GM23338 (cell line): ENCODE results near the gene TMEM234. TPM values are rescaled to one million over a fixed set of nuclear protein-coding genes. Genes with fewer than 3 reads are reported as not detected.

ENCODE experiments used
- ATAC-seq: fragments of 200-7000 bp; cut with Tn5 transposase; 3 replicates; pipeline ENCODE4 v1.9.1; 2020
- DNase-seq: peaks from one replicate; pipeline ENCODE4 v3.0.0-alpha.2; 2015; ENCODE audit warnings: low spot score
- H2AFZ ChIP-seq: fragments of 200-600 bp; sonication (generic); 2 replicates; pipeline ENCODE4 v1.8.0; 2016; ENCODE audit warnings: antibody characterized with exemption, mild to moderate bottlenecking, moderate library complexity
- H3F3A ChIP-seq: fragments of 200-600 bp; sonication (generic); replicated peaks from 2 replicates; pipeline ENCODE4 v1.8.0; 2017; ENCODE audit warnings: antibody characterized with exemption, mixed run types, low read depth
- H3K27ac ChIP-seq: fragments of 200-600 bp; sonication (generic); 2 replicates; pipeline ENCODE4 v1.6.1; 2016; ENCODE audit warnings: low read depth
- H3K27me3 ChIP-seq: fragments of 200-600 bp; sonication (generic); 2 replicates; pipeline ENCODE4 v1.8.0; 2016; ENCODE audit warnings: mild to moderate bottlenecking, mixed run types, moderate library complexity; ENCODE audit not compliant: insufficient read depth
- H3K36me3 ChIP-seq: fragments of 200-600 bp; sonication (generic); 2 replicates; pipeline ENCODE4 v1.8.0; 2016; ENCODE audit warnings: mild to moderate bottlenecking; ENCODE audit not compliant: insufficient read depth
- H3K4me1 ChIP-seq: fragments of 200-600 bp; sonication (generic); 2 replicates; pipeline ENCODE4 v1.8.0; 2016; ENCODE audit warnings: mild to moderate bottlenecking, moderate library complexity; ENCODE audit not compliant: insufficient read depth
- H3K4me2 ChIP-seq: fragments of 200-600 bp; sonication (generic); 2 replicates; pipeline ENCODE4 v1.7.1; 2017; ENCODE audit warnings: mixed run types
- H3K4me3 ChIP-seq: fragments of 200-600 bp; sonication (generic); 2 replicates; pipeline ENCODE4 v1.6.1; 2016; ENCODE audit warnings: mixed run types
- H3K79me2 ChIP-seq: fragments of 200-600 bp; sonication (generic); replicated peaks from 2 replicates; pipeline ENCODE4 v1.8.0; 2017; ENCODE audit warnings: mild to moderate bottlenecking; ENCODE audit not compliant: insufficient read depth
- H3K9me2 ChIP-seq: fragments of 200-600 bp; sonication (generic); 2 replicates; pipeline ENCODE4 v1.8.0; 2017; ENCODE audit not compliant: insufficient read depth
- H4K20me1 ChIP-seq: fragments of 200-600 bp; sonication (generic); replicated peaks from 2 replicates; pipeline ENCODE4 v1.8.0; 2017; ENCODE audit warnings: mild to moderate bottlenecking; ENCODE audit not compliant: insufficient read depth
- H3K27ac Mint-ChIP-seq: 2 replicates; pipeline ENCODE4 v1.8.0; 2020; ENCODE audit warnings: inconsistent platforms, mild to moderate bottlenecking, moderate library complexity, mixed read lengths
- H3K27me3 Mint-ChIP-seq: 3 replicates; pipeline ENCODE4 v1.8.0; 2022; ENCODE audit warnings: low read depth, mild to moderate bottlenecking, moderate library complexity, mixed read lengths, inconsistent platforms; ENCODE audit not compliant: insufficient read depth, poor library complexity
- H3K36me3 Mint-ChIP-seq: 3 replicates; pipeline ENCODE4 v1.8.0; 2021; ENCODE audit warnings: low read depth, mild to moderate bottlenecking, inconsistent platforms, moderate library complexity, mixed read lengths
- H3K4me1 Mint-ChIP-seq: 3 replicates; pipeline ENCODE4 v1.8.0; 2020; ENCODE audit warnings: mild to moderate bottlenecking, inconsistent platforms, mixed read lengths
- H3K4me3 Mint-ChIP-seq: 3 replicates; pipeline ENCODE4 v1.8.0; 2021; ENCODE audit warnings: moderate library complexity, mild to moderate bottlenecking, inconsistent platforms, mixed read lengths
- H3K9me3 Mint-ChIP-seq: 3 replicates; pipeline ENCODE4 v1.8.0; 2020; ENCODE audit warnings: moderate library complexity, mild to moderate bottlenecking, inconsistent platforms, mixed read lengths
- CREB1 ChIP-seq: fragments of 250-450 bp; sonication (Bioruptor Pico); IDR thresholded peaks from 2 replicates; pipeline ENCODE4 v1.5.0; 2020; ENCODE audit warnings: low read depth, mild to moderate bottlenecking, moderate library complexity
- EZH2 ChIP-seq: fragments of 200-600 bp; sonication (generic); IDR thresholded peaks from one replicate; pipeline ENCODE4 v1.8.0; 2017; ENCODE audit warnings: antibody characterized with exemption, mild to moderate bottlenecking, low read depth; ENCODE audit not compliant: unreplicated experiment
- NANOG ChIP-seq: IDR thresholded peaks from 2 replicates; pipeline ENCODE4 v1.6.1; 2016; ENCODE audit warnings: antibody characterized with exemption, borderline replicate concordance
- POLR2AphosphoS5 ChIP-seq: IDR thresholded peaks from 2 replicates; pipeline ENCODE4 v1.6.1; 2016; ENCODE audit warnings: antibody characterized with exemption, low read depth
- ZNF114 ChIP-seq: fragments of 250-450 bp; sonication (Bioruptor Pico); IDR thresholded peaks from 2 replicates; pipeline ENCODE4 v1.5.0; 2020; ENCODE audit warnings: mild to moderate bottlenecking, moderate library complexity
- ZNF331 ChIP-seq: fragments of 250-450 bp; sonication (Bioruptor Pico); IDR thresholded peaks from 2 replicates; pipeline ENCODE4 v1.5.0; 2020; ENCODE audit warnings: low read depth, mild to moderate bottlenecking, moderate library complexity
- polyA plus RNA-seq: library from polyadenylated mRNA; unstranded; fragments of >200 nt; fragmentation: Nextera tagmentation; extraction: Ambion mirVana; gene quantifications from 2 replicates; pipeline ENCODE4 v1.2.1, GENCODE V29; 2016
- total RNA-seq: library from RNA; depleted of rRNA; stranded (reverse); fragments of >200 nt; shearing (Covaris generic); gene quantifications from 2 replicates; pipeline ENCODE4 v1.2.3, GENCODE V29; 2014
- TF ChIP-seq, protein P1 (sequence below): IDR thresholded peaks from one replicate; pipeline ENCODE4 v1.6.1; 2018; ENCODE audit warnings: antibody characterized with exemption; ENCODE audit not compliant: unreplicated experiment
- TF ChIP-seq, protein P2 (sequence below): fragments of 250-450 bp; sonication (Bioruptor Pico); IDR thresholded peaks from 2 replicates; pipeline ENCODE4 v1.5.0; 2020; ENCODE audit warnings: mild to moderate bottlenecking, moderate library complexity
- TF ChIP-seq, protein P3 (sequence below): IDR thresholded peaks from 2 replicates; pipeline ENCODE4 v1.6.1; 2016; ENCODE audit warnings: antibody characterized with exemption

Gene TMEM234
- total and polyA plus RNA-seq, 2 experiments from 2014 or later, result 4.7 to 8.2 TPM

DNA sequence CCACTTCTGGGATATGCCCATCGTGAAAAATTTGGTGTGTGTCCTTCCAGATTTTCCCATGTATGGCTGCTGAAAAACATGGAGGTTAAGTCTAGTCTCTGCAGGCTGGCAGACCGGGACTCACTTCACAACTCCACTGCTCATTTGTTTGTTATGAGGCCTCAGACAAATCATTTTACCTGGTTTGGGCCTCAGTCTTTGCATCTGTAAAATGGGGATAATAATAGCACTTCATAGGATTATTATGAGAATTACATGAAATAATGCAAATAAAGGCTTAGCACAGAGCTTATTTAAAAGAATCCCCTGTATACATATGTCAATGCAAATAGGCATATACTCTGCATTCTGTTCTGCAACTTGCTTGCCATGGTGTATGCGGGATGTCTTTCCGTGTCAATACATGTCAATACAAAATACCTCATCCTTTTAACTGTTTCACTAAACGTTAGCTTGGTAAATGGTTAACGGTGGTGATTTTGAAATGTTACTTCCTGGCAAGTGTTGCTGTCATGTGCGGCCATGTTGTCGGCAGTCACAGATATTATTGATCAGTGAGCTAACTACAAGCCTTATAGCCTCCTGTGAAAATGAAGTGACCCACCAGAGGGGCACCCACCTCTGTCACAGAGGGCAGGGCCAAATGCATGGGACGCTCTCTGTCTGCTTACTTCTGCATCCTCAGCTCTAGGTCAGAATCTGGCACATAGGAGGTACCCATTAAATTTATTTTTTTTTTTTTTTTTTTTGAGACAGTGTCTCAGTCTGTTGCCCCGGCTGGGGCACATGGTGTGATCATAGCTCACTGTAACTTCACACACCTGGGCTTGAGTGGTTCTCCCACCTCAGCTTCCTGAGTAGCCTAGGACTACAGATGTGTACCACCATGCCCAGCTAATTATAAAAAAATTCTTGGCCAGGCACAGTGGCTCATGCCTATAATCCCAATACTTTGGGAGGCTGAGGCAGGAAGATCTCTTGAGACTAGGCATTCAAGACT, 33.2 kb upstream of the TMEM234 start:
- ATAC-seq (no peak), DNase-seq (no peak)
- no peak overlapping the region for H3K4me3 Mint-ChIP-seq
- no peaks in the 10 kb centered on the region for H3K27me3 ChIP-seq
- no peak overlapping the region for H2AFZ ChIP-seq
- no peaks in the 10 kb centered on the region for H3K9me2 ChIP-seq
- H3K27ac Mint-ChIP-seq, result no peak overlapping the region
- 0 out of 2 replicates have a peak, but pooled peaks cover 5% of the 10 kb centered on the region for H3F3A ChIP-seq
- H4K20me1 ChIP-seq, result 0 out of 2 replicates have a peak, but pooled peaks cover 3% of the 10 kb centered on the region
- H3K4me1 ChIP-seq, result peaks cover 9% of the 10 kb centered on the region; the same call in 1 of the 2 replicates
- H3K27me3 Mint-ChIP-seq, result peaks cover 4% of the 10 kb centered on the region
- H3K4me2 ChIP-seq, result no peak overlapping the region
- no peak overlapping the region for H3K4me3 ChIP-seq
- no peaks in the 10 kb centered on the region for H3K79me2 ChIP-seq
- H3K9me3 Mint-ChIP-seq, result no peaks in the 10 kb centered on the region
- TF ChIP-seq NANOG (no peak), POLR2AphosphoS5 (no peak), CREB1 (CRISPR knock-in tag) (no peak), ZNF114 (CRISPR knock-in tag) (no peak), ZNF331 (CRISPR knock-in tag) (no peak), EZH2 (no peak)
- TF ChIP-seq, protein P1, sequence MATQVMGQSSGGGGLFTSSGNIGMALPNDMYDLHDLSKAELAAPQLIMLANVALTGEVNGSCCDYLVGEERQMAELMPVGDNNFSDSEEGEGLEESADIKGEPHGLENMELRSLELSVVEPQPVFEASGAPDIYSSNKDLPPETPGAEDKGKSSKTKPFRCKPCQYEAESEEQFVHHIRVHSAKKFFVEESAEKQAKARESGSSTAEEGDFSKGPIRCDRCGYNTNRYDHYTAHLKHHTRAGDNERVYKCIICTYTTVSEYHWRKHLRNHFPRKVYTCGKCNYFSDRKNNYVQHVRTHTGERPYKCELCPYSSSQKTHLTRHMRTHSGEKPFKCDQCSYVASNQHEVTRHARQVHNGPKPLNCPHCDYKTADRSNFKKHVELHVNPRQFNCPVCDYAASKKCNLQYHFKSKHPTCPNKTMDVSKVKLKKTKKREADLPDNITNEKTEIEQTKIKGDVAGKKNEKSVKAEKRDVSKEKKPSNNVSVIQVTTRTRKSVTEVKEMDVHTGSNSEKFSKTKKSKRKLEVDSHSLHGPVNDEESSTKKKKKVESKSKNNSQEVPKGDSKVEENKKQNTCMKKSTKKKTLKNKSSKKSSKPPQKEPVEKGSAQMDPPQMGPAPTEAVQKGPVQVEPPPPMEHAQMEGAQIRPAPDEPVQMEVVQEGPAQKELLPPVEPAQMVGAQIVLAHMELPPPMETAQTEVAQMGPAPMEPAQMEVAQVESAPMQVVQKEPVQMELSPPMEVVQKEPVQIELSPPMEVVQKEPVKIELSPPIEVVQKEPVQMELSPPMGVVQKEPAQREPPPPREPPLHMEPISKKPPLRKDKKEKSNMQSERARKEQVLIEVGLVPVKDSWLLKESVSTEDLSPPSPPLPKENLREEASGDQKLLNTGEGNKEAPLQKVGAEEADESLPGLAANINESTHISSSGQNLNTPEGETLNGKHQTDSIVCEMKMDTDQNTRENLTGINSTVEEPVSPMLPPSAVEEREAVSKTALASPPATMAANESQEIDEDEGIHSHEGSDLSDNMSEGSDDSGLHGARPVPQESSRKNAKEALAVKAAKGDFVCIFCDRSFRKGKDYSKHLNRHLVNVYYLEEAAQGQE, result no peak
- TF ChIP-seq, protein P2, sequence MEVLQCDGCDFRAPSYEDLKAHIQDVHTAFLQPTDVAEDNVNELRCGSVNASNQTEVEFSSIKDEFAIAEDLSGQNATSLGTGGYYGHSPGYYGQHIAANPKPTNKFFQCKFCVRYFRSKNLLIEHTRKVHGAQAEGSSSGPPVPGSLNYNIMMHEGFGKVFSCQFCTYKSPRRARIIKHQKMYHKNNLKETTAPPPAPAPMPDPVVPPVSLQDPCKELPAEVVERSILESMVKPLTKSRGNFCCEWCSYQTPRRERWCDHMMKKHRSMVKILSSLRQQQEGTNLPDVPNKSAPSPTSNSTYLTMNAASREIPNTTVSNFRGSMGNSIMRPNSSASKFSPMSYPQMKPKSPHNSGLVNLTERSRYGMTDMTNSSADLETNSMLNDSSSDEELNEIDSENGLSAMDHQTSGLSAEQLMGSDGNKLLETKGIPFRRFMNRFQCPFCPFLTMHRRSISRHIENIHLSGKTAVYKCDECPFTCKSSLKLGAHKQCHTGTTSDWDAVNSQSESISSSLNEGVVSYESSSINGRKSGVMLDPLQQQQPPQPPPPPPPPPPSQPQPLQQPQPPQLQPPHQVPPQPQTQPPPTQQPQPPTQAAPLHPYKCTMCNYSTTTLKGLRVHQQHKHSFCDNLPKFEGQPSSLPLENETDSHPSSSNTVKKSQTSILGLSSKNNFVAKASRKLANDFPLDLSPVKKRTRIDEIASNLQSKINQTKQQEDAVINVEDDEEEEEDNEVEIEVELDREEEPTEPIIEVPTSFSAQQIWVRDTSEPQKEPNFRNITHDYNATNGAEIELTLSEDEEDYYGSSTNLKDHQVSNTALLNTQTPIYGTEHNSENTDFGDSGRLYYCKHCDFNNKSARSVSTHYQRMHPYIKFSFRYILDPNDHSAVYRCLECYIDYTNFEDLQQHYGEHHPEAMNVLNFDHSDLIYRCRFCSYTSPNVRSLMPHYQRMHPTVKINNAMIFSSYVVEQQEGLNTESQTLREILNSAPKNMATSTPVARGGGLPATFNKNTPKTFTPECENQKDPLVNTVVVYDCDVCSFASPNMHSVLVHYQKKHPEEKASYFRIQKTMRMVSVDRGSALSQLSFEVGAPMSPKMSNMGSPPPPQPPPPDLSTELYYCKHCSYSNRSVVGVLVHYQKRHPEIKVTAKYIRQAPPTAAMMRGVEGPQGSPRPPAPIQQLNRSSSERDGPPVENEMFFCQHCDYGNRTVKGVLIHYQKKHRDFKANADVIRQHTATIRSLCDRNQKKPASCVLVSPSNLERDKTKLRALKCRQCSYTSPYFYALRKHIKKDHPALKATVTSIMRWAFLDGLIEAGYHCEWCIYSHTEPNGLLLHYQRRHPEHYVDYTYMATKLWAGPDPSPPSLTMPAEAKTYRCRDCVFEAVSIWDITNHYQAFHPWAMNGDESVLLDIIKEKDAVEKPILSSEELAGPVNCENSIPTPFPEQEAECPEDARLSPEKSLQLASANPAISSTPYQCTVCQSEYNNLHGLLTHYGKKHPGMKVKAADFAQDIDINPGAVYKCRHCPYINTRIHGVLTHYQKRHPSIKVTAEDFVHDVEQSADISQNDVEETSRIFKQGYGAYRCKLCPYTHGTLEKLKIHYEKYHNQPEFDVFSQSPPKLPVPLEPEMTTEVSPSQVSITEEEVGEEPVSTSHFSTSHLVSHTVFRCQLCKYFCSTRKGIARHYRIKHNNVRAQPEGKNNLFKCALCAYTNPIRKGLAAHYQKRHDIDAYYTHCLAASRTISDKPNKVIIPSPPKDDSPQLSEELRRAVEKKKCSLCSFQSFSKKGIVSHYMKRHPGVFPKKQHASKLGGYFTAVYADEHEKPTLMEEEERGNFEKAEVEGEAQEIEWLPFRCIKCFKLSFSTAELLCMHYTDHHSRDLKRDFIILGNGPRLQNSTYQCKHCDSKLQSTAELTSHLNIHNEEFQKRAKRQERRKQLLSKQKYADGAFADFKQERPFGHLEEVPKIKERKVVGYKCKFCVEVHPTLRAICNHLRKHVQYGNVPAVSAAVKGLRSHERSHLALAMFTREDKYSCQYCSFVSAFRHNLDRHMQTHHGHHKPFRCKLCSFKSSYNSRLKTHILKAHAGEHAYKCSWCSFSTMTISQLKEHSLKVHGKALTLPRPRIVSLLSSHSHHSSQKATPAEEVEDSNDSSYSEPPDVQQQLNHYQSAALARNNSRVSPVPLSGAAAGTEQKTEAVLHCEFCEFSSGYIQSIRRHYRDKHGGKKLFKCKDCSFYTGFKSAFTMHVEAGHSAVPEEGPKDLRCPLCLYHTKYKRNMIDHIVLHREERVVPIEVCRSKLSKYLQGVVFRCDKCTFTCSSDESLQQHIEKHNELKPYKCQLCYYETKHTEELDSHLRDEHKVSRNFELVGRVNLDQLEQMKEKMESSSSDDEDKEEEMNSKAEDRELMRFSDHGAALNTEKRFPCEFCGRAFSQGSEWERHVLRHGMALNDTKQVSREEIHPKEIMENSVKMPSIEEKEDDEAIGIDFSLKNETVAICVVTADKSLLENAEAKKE (CRISPR knock-in tag), result no peak
- TF ChIP-seq, protein P3, sequence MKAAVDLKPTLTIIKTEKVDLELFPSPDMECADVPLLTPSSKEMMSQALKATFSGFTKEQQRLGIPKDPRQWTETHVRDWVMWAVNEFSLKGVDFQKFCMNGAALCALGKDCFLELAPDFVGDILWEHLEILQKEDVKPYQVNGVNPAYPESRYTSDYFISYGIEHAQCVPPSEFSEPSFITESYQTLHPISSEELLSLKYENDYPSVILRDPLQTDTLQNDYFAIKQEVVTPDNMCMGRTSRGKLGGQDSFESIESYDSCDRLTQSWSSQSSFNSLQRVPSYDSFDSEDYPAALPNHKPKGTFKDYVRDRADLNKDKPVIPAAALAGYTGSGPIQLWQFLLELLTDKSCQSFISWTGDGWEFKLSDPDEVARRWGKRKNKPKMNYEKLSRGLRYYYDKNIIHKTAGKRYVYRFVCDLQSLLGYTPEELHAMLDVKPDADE, result no peak
- peaks cover 17% of the 10 kb centered on the region for H3K4me1 Mint-ChIP-seq
- no peaks in the 10 kb centered on the region for H3K36me3 Mint-ChIP-seq
- no peaks in the 10 kb centered on the region for H3K36me3 ChIP-seq
- no peak overlapping the region for H3K27ac ChIP-seq
